ENCODE results near the gene IFI27L1.
"Not testable (repeated sequence)": the region's sequence is repeated elsewhere in the genome, so short reads cannot be mapped to it uniquely, and the experiment has no call there.

The IFI27L1 gene

GRCh38 chr14:94059998-94060397 is 21.1 kb upstream of the IFI27L1 start:
- in situ Hi-C loops (cut with HindIII; ENCODE audit: low sequenced_read_pairs): no loop called here
- no peak overlapping the region for H3K4me3 ChIP-seq (ENCODE audit: low read depth, low read length)
- TF ChIP-seq CTCF (IDR thresholded peaks at IDR 0.05; ENCODE audit: low read depth, low read length, missing control alignments): no peak
- no peak for DNase-seq (ENCODE audit: low read depth)

DNA sequence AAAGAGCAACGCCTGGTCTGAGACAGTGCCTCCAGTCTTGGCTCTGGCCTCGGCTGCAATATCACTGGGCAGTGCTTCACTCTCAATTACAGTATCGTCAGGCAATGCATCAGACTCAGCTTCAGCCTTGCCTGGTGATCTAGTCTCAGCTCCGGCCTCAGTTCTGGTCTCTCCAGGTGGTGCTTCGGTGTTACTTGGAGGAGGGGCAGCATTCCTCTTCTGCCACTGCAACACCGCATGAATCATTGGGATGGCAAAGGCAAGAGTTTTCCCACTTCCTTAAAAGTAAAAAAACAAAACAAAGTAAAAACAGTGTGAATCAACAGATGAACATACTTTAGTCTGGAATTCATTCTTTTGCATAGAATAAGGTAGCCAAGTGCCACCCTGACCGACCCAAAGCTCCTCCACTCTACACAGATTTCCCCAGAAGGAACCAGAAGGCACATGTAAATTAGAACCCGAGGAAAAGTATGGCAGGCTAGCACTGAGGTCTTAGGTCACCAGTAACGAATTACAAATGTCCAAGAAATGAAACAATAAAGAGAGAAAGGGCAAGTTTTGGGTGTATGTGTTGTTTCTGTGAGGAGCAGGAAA is 18.7 kb upstream of the IFI27L1 start:
- no peak overlapping the region for H3K4me3 ChIP-seq (ENCODE audit: low read depth, low read length)
- peak; percentile 34 for DNase-seq (ENCODE audit: low read depth)
- in situ Hi-C loops (cut with HindIII; ENCODE audit: low sequenced_read_pairs): no loop called here
- no peak for TF ChIP-seq CTCF (IDR thresholded peaks at IDR 0.05; ENCODE audit: low read depth, low read length, missing control alignments)

GRCh38 chr14:94066089-94066676 is 14.9 kb upstream of the IFI27L1 start:
- in situ Hi-C loops (cut with HindIII; ENCODE audit: low sequenced_read_pairs): no loop called here
- TF ChIP-seq CTCF (IDR thresholded peaks at IDR 0.05; ENCODE audit: low read depth, low read length, missing control alignments): no peak
- H3K4me3 ChIP-seq (ENCODE audit: low read depth, low read length): no peak overlapping the region
- DNase-seq (ENCODE audit: low read depth): no peak

GRCh38 chr14:94072076-94072475 is 9.0 kb upstream of the IFI27L1 start:
- H3K4me3 ChIP-seq (ENCODE audit: low read depth, low read length); in situ Hi-C loops (cut with HindIII; ENCODE audit: low sequenced_read_pairs); DNase-seq (ENCODE audit: low read depth): not testable (repeated sequence)

DNA sequence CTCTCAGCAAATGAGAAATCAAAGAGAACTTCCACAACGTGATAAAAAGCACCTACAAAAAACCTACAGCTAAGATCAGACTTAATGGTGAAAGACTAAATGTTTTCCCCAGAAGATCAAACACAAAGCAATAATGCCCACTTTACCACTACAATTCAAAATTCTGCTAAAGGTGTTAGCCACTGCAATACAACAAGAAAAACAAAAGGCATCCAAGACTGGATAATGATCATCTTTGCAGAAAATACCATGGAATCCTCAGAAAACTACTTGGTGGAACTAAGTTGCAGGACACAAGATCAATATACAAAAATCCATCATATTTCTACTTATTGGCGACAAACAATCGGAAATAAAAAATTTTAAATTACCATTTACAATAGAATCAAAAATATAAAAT is 6.6 kb upstream of the IFI27L1 start:
- no peak for DNase-seq (ENCODE audit: low read depth)
- no peak overlapping the region for H3K4me3 ChIP-seq (ENCODE audit: low read depth, low read length)
- in situ Hi-C loops (cut with HindIII; ENCODE audit: low sequenced_read_pairs): no loop called here
- TF ChIP-seq CTCF (IDR thresholded peaks at IDR 0.05; ENCODE audit: low read depth, low read length, missing control alignments): no peak

DNA sequence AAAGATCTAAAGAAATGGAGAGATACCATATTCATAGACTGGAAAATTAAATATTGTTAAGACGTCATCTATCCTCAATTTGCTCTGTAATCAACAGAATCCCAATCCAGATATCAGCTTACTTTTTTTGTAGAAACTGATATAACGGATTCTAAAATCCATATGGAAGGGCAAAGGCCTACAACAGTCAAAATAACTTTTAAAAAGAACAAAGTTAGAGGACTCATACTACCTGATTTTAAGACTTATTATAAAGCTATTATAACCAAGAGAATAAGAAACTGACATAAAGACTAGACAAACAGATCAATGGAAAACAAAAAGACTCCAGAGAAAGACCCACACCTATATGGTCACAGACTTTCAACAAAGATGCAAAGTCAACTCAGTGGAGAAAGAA is 6.1 kb upstream of the IFI27L1 start:
- H3K4me3 ChIP-seq (ENCODE audit: low read depth, low read length): no peak overlapping the region
- DNase-seq (ENCODE audit: low read depth): no peak
- in situ Hi-C loops (cut with HindIII; ENCODE audit: low sequenced_read_pairs): no loop called here
- TF ChIP-seq CTCF (IDR thresholded peaks at IDR 0.05; ENCODE audit: low read depth, low read length, missing control alignments): no peak

- in situ Hi-C loops (cut with HindIII; ENCODE audit: low sequenced_read_pairs): no loop called here
- no peak overlapping the region for H3K4me3 ChIP-seq (ENCODE audit: low read depth, low read length)
- TF ChIP-seq CTCF (IDR thresholded peaks at IDR 0.05; ENCODE audit: low read depth, low read length, missing control alignments): no peak
- no peak for DNase-seq (ENCODE audit: low read depth)
These were observed 3.8 kb upstream of the IFI27L1 start for GRCh38 chr14:94077111-94077821.

Measured in astrocyte of the cerebellum (primary cell).